Measurements from ENCODE around the gene MRTFA.

The MRTFA gene

DNA sequence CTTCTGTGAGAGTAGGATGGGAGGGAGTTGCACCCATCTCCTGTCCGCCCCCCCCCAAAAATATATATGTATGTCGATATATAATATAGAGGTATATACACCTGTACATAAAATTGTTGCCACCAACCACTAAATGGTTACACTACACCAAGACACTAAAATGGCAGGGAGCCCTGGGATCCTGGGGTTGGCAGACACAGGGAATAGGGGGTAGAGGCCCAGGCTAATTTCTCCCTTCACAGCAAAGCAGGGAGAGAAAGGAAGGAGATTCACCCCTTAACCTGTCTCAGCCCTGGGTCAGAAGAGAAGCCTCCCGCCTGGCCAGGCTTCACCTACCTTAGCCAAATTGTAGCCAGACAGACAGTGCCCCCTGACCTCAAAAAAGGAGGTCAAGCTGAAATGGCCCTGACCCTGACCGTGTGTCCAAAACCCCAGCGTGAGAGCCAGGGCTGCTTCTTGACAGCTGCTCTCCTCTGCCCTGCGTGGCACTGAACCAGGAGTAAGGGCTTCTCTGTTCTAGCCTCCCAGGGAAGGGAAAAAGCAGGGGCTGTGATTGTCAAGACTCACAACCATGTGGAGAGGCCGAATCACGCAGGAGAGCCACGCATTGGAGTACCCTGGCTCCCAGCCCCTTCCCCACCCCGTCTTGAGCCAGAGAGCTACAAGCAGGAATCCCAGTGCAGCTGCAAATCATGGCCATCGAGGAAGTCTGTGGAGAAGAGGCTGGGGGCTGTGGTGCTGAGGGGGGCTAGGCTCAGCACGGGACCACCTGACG is 225.6 kb downstream of the MRTFA start:
- no peak for DNase-seq (ENCODE audit: low read depth in 2 of 2)

DNA sequence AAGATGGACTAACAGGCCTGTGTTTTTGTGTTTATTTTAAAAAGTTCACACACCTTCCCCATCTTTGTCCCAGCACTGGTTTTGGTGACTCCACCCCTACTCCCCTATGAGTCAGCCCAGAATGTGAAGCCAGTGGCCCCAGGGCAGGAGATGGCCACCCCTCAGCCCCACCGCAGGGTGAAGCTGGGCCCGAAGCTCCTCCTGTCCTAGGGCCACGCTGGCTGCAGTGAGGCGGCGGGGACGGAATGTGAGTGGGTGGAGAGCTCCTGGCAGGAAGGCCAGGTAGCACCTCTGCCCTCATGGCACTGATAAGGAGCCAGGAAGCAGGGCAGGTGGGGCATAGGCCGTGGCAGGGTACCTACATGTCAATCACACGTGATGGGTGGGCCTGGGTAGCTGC is 226.2 kb downstream of the MRTFA start:
- no peak for DNase-seq (ENCODE audit: low read depth in 2 of 2)

DNA sequence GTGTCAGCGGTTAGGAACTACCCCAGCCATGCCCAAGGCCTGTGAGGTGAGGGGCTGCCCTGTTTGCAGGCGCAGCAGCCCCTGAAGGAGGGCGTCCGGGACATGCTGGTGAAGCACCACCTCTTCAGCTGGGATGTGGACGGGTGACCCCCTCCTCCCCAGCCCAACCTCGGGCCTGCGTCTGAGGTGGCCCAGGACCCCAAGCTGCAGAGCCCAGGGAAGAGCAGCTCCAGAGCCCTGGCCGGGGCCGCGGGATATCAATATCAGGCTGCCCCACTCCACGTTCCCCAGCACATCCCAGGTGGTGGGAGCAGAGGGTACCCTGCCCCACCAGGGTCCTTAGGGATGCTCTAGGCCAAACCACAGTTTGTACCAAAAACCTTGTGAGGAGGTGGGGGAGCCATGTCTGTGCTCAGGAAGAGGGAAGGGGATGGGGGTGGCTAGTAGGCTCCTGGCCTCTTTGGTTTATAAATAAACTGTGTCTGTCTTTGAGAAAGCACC is 226.9 kb downstream of the MRTFA start:
- DNase-seq (ENCODE audit: low read depth in 2 of 2) = no peak

DNA sequence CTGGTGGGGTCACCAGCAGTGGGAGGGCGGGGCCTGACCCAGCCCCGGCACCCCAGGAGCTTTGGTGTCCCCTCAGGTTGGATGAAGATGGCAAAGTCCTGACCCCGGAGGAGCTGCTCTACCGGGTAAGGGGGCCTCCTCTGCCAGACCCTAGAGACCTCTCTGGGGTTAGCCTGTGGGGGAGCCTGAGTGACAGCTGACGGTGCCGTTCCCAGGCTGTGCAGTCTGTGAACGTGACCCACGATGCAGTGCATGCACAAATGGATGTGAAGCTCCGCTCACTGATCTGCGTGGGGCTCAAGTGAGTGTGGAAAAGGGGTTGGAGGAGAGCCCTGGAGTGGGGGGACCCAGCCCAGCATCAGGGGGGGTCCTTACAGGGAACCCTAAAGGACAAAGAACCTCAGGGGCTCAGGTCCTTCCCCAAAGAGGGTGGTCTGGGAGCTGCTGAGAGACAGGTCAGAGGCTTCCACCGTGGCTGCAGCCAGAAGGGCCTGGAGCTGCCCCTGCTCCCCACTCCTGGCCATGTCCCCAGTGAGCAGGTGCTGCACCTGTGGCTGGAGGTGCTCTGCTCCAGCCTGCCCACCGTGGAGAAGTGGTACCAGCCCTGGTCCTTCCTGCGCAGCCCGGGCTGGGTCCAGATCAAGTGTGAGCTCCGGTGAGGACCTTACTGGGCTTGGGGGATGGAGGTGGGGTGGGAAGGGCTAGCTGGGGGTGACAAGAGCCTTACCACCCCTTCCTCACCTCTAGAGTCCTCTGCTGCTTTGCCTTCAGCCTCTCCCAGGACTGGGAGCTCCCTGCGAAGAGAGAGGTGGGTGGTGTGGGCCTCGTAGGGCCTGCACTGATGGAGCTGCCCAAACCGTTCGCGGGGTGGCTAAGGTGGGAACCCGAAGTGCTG is 227.6 kb downstream of the MRTFA start:
- DNase-seq (ENCODE audit: low read depth in 2 of 2) = no peak

DNA sequence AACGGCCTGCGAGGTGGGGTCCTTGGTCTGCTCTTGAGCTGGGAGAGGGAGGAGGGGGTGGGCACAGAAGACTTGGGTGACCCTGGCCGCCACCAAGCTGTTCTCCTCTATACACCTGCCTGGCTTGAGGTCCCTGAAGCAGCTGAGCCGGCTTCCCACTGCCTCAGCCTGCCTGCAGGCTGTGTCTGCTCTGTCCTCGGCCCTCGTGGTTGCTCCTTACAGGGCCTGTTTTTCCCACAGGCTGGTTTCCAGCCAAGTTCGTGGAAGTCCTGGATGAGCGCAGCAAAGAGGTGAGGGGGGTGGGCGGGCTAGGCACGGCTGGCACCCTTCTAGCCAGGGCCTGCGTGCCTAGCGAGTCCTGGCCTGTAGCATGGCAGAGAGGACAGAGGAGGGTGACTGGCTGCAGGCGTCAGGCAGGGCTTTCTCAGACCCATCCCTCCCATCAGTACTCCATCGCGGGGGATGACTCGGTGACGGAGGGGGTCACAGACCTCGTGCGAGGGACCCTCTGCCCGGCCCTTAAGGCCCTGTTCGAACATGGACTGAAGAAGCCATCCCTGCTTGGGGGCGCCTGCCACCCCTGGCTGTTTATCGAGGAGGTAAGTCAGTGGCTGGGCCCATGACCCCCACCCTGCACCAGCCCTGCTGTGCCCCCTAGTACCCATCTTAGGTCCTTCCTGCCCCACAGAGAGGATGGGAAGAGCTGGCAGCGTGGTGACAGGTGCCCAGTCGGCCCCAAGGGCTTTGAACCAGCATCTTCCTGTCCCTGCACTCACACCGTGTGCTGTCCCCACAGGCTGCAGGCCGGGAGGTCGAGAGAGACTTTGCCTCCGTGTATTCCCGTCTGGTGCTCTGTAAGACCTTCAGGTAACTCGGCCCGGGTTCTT is 228.4 kb downstream of the MRTFA start:
- no peak for DNase-seq (ENCODE audit: low read depth in 2 of 2)

DNA sequence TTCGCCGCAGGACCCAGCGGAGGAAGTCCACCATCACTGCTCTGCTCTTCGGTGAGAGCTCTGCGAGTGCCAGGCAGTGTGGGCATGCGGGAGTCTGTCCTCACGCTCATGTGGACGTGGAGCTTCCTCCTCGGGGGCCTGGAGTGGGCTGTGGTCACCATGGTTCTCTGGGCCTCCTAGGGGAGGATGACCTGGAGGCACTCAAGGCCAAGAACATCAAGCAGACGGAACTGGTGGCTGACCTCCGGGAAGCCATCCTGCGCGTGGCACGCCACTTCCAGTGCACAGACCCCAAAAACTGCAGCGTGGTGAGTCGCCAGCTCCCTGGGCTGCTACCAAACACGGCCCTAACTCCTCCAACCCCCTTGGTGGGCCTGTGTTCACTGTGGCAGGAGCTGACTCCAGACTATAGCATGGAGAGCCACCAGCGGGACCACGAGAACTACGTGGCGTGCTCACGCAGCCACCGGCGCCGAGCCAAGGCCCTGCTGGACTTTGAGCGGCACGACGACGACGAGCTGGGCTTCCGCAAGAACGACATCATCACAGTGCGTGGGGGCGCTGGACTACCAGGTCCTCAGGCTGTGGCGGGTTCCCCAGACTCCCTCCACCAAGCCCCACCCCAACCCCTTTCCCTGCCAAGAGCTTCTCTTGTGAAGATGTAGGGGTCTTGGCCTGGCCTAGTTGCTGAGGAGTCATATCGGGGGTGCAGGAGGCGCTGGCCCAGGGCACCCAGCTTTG is 229.3 kb downstream of the MRTFA start:
- no peak for DNase-seq (ENCODE audit: low read depth in 2 of 2)

DNA sequence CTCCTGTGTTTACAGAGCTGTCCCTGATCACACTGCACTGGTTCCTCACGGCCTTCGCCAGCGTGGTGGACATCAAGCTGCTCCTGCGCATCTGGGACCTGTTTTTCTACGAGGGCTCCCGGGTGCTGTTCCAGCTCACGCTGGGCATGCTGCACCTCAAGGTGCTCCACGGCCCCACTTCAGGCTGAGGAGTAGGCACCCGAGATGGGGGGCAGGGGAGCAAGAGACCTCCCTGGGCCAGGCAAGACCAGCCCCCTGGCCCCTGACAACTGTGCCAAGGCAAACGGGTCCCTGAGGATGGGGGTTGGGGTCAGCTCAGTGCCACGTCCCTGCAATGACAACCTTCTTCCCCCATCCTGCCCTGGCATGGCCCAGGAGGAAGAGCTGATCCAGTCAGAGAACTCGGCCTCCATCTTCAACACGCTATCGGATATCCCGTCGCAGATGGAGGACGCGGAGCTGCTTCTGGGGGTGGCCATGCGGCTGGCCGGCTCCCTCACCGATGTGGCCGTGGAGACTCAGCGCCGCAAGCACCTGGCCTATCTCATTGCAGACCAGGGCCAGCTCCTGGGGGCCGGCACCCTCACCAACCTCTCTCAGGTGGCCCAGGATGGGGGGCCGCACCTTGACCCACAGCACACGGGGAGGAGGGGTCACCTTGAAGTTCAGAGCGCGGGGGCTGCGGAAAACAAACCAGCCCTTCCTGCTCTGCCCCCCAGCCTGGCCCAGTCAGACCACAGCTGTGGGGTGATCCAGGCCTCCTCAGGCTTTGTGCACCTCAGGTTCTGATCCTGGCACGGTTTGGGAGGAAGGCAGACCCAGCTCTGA is 230.2 kb downstream of the MRTFA start:
- DNase-seq (ENCODE audit: low read depth in 2 of 2) = no peak

DNA sequence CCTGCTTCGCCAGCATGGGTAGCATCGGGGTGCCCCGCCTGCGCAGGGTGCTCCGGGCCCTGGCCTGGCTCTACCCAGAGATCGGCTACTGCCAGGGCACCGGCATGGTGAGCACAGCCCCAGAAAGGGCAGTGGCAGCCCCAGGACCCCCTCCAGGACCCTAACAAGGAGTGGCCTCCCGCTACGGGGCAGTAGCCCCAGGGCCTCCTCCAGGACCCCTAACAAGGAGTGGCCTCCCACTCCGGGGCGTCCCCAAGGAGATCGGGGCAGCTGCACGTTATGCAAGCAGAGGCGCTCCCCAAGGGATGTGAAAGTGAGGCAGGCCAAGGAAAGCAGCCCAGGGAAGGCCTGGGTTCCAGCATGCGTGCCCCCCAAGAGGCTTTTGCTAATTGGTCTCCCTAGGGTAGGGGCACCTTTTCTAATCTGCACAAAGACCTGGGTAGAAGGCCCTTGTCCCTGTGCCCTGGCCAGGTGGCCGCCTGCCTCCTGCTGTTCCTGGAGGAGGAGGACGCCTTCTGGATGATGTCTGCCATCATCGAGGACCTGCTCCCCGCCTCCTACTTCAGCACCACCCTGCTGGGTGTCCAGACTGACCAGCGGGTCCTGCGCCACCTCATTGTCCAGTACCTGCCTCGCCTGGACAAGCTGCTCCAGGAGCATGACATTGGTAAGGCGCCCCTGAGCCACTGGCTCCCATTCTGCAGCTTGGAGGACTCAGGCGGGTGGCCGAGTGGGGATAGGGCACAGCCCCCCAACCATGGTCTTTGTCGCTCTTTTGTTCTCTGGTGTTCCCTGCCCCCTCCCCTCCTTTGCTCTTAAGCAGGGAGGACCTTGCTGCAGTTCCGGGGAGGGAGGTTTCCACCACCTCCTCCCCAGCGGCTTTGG is 231.1 kb downstream of the MRTFA start:
- DNase-seq (ENCODE audit: low read depth in 2 of 2) = no peak

DNA sequence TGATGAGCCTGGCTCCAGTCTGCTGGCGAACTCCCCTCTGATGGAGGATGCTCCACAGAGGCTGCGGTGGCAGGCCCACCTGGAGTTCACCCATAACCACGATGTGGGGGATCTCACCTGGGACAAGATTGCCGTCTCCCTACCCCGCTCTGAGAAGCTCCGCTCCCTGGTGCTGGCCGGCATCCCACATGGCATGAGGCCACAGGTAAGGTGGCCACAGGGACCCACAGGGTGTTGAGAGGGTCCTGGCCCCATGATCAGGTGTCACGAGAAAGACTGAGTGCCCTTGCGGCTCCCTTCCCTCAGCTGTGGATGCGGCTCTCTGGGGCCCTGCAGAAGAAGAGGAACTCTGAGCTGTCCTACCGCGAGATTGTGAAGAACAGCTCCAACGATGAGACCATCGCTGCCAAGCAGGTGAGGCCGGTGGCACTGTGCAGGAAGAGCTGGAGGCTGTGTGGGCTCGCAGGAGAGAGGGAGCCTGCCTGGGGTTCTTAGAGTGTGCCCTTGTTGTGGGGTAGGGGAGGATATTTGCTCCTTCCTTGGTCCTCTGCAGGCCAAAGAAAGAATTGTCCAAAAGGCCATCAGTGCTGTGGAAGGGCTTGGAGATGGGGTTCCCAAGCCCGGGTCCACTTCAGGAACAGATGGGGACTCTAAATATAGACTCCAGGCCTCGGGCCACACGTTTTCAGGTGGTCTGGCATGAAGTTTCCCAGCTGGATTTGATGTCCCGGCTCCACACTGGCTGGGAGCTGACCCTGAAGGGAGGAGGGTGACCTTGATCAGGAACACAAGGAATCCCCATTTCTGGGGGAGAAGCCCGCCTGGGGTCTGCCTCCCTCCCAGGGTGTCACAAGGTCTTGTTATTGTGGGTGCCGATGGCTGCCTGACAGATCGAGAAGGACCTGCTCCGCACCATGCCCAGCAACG is 232.0 kb downstream of the MRTFA start:
- no peak for DNase-seq (ENCODE audit: low read depth in 2 of 2)

DNA sequence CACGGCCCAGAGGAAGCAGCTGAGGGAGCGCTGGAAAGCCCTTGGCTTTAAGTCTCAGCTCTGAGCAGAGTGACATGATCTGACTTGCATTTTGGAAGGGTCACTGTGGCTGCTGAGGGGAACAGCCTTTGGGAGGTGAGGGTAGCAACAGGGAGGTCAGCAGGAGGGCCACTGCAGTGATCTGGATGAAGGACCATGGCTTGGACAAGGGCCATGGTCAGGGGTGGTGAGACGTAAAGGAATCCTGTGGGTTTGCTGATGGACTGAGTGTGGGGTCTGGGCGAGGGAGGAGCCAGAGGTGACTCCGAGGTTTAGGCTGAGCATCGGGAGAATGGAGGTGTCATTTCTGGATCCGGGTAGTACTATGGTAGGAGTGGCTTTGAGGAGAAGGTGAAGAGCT is 232.9 kb downstream of the MRTFA start:
- DNase-seq (ENCODE audit: low read depth in 2 of 2) = no peak

DNA sequence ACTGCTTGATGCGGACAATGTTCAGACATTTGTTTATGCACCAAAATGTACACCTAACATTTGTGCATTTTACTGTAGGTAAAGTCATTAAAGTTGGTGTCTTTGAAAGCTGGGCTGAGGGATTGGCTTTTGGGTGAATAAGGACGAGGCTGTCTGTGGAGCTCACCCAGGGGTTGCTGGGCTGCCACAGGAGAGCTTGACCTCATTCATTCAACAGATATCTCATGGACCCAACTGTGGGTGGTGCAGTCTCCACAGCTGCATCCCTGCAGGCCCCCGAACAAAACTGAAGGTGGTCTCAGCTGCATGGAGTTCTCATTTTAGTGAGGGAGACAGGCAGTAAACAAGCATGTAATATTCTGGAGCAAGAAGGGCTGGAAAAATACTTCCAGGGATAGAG is 233.4 kb downstream of the MRTFA start:
- DNase-seq (ENCODE audit: low read depth in 2 of 2) = no peak

DNA sequence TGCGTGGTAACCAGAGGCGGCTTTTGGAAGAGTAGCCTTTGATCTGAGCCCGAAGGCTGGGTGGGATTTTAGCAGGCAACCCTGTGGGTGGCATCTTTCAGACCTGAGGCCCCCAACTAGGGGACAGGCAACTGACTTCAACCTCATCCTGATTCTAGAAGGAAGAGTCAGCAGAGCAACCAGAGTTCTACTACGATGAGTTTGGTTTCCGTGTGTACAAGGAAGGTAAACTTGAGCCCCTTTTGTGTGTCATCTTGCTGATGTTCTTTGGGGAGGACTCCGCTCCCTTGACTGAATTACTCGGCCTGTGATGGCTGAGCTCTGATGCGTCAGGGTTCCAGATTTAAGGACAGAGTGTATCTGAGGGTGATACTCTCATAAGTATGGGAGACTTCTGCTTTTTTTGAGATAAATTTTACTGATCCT is 234.5 kb downstream of the MRTFA start:
- no peak for DNase-seq (ENCODE audit: low read depth in 2 of 2)

DNA sequence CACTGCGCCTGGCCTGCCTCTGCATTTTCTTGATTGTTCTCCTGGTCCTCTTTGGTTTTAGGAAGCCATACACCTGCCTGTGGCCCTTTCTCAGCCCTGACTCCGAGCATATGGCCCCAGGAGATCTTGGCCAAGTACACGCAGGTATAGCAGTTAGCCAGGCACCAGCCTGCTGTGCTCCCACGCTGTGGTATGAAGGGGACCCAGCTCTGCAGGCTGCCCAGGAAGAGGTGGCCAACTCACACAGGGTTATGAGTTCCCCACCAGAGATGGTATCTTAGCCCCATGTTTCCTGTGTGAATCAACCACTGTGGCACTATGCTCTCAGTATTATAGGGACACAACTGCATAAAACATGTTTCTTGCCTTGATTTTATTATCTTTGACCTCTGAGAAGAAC is 235.0 kb downstream of the MRTFA start:
- peak; percentile 34 to 51 for DNase-seq (ENCODE audit: low read depth in 2 of 2)

DNA sequence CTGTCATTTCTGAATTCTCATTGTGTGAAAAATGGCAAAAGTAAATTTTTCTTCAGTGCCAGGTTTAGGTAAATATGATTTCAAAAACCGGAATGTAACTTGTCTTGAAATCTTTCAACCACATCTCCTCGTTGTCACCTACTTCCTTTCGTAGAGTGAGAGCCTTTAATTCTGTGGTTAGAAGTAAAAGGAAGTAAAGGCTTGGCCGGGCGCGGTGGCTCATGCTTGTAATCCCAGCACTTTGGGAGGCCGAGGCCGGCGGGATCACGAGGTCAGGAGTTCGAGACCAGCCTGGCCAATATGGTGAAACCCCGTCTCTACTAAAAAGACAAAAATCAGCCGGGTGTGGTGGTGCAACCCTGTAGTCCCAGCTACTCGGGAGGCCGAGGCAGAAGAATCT is 236.4 kb downstream of the MRTFA start:
- no peak for DNase-seq (ENCODE audit: low read depth in 2 of 2)

DNA sequence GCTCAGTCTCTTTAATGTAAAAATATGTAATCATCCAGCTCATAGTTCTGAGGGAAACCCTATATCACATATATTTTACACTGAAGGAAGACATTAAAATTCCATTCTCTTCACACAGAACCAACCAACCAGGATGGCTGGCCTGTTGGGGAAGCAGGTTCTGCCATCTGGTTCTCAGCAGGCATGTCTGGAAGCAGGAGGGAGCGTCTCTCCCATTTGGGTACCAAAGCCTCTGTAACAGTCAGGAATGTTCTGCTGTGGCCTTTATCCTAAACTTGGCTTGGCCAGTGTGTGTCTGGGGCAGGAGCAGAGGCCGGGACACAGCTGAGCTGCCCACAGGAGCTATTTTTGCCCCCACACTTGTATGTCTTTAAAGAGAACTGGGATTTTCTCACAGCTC is 236.9 kb downstream of the MRTFA start:
- no peak for DNase-seq (ENCODE audit: low read depth in 2 of 2)

DNA sequence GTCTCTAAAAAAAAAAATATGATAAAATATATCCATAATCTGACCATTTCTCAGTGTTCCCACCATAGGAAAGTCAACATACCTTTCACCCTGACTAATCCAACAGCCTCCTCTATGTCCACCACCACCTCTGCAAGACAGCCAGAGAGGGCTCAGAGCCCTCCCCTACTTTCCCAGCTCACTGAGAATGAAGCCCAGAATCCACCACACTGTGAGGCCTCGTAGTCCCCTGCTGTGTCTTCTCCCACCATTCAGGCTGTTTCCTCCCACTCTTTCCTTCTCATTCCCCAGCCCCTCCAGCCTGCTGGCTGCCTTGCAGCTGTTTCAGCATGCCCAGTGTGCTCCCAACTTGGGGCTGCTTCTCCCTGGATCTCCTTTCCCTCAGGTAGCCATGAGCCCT is 239.1 kb downstream of the MRTFA start:
- no peak for DNase-seq (ENCODE audit: low read depth in 2 of 2)

DNA sequence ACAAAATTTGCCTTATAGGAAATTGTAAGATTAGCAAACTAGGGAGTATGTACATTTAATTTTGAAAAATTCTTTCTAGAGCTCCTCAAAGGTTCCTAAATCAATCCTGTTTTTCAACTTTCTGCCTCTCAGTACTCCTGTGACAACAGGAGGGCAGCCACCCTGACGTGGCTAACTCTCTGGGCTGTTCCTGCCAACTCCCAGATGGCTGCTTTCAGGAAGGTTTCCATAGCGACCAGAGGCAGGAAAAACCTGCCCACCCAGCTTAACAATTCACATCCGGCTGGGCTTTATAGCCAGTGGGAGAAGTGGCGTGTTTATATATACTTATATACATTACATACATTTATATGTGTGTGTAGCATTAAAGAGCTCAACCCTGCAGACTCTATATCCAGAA is 239.6 kb downstream of the MRTFA start:
- no peak for DNase-seq (ENCODE audit: low read depth in 2 of 2)

DNA sequence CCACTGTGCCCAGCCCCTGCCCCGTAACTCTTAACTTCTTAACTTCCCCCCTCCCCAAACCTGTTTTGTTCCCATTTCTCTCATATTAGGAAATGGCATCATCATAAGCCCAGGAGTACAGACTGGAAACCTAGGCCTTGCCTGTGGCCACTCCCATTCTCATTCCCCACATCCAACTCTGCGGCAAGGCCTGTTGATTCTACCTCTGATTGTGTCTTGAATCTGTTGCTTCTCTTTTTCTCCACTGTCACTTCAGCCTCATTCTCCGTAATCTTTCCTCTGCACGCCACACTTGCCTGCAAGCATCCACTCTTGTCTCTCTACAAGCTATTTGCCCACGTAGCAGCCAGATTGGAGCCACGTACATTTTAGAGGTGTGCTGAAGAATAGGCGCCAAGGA is 240.9 kb downstream of the MRTFA start:
- DNase-seq (ENCODE audit: low read depth in 2 of 2) = no peak

All from stimulated activated CD8-positive, alpha-beta memory T cell treated with anti-CD3 and anti-CD28 coated beads, Interleukin-15, amount 100 ng/mL, for 4 hours (primary cell).